ENCODE data around the gene PCDHGA7.
"Not testable (repeated sequence)": the region's sequence is repeated elsewhere in the genome, so short reads cannot be mapped to it uniquely, and the experiment has no call there.

The PCDHGA7 gene

DNA sequence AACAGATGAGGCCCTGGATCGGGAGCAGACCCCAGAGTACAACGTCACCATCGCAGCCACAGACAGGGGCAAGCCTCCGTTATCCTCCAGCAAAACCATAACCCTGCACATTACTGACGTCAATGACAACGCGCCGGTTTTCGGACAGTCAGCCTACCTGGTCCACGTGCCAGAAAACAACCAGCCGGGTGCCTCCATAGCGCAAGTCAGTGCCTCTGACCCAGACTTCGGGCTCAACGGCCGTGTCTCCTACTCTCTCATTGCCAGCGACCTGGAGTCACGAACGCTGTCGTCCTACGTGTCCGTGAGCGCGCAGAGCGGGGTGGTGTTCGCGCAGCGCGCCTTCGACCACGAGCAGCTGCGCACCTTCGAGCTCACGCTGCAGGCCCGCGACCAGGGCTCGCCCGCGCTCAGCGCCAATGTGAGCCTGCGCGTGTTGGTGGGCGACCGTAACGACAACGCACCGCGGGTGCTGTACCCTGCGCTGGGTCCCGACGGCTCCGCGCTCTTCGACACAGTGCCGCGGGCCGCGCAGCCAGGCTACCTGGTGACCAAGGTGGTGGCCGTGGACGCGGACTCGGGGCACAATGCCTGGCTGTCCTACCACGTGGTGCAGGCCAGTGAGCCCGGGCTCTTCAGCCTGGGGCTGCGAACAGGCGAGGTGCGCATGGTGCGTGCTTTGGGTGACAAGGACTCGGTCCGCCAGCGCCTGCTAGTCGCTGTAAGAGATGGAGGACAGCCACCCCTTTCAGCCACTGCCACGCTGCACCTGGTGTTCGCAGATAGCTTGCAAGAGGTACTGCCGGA is 36.7 kb downstream of the PCDHGA7 start:
- no peak for TF ChIP-seq JUND (IDR thresholded peaks at IDR 0.05; ENCODE audit: low read depth)
- no peak for DNase-seq (ENCODE audit: low read depth in 1 of 2, low spot score in 1 of 2)
- in situ Hi-C loops (cut with HindIII; ENCODE audit: low pct_unique_long_range_greater_than_20kb, low sequenced_read_pairs): no loop called here

DNA sequence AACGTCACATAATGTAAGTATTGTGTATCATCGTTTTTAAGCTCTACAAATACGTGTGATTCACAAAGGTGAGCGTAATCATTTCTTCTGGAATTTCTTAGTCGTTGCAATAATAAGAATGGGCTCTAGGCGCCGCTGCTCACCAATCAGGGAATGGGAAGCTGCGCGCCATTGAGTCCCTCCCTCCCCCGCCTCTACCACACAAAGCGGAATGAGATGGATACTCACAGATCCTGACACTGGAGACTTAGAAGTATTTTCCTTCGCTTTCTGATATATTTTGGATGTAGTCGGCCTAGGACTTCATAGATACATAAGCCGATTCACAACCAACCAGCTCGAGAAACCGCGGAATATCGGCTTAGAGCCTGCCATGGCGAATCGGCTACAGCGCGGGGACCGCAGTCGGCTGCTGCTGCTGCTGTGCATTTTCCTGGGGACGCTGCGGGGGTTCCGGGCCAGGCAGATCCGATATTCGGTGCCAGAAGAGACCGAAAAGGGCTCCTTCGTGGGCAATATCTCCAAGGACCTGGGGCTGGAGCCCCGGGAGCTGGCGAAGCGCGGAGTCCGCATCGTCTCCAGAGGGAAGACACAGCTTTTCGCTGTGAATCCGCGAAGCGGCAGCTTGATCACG is 38.4 kb downstream of the PCDHGA7 start, which contains the start of gene PCDHGA11:
PCDHGA11 (plus strand) TSS at position 197 of the 634 bp plus-strand sequence; CDS start at position 374, 177 bp downstream.
- no peak for TF ChIP-seq JUND (IDR thresholded peaks at IDR 0.05; ENCODE audit: low read depth)
- DNase-seq (ENCODE audit: low read depth in 1 of 2, low spot score in 1 of 2): no peak
- in situ Hi-C loops (cut with HindIII; ENCODE audit: low pct_unique_long_range_greater_than_20kb, low sequenced_read_pairs): no loop called here

GRCh38 chr5:141421489-141421855 is 38.9 kb downstream of the PCDHGA7 start:
- no peak for TF ChIP-seq JUND (IDR thresholded peaks at IDR 0.05; ENCODE audit: low read depth)
- in situ Hi-C loops (cut with HindIII; ENCODE audit: low pct_unique_long_range_greater_than_20kb, low sequenced_read_pairs): no loop called here
- DNase-seq (ENCODE audit: low read depth in 1 of 2, low spot score in 1 of 2): no peak

DNA sequence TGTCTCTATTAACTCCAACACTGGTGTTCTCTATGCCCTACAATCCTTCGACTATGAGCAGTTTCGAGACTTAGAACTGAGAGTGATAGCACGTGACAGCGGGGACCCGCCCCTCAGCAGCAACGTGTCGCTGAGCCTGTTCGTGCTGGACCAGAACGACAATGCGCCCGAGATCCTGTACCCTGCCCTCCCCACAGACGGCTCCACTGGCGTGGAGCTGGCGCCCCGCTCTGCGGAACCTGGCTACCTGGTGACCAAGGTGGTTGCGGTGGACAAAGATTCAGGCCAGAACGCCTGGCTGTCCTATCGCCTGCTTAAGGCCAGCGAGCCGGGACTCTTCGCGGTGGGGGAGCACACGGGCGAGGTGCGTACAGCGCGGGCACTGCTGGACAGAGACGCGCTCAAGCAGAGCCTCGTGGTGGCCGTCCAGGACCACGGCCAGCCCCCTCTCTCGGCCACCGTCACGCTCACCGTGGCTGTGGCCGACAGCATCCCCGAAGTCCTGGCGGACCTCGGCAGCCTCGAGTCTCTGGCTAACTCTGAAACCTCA is 40.3 kb downstream of the PCDHGA7 start:
- no peak for DNase-seq (ENCODE audit: low read depth in 1 of 2, low spot score in 1 of 2)
- in situ Hi-C loops (cut with HindIII; ENCODE audit: low pct_unique_long_range_greater_than_20kb, low sequenced_read_pairs): no loop called here
- TF ChIP-seq JUND (IDR thresholded peaks at IDR 0.05; ENCODE audit: low read depth): no peak

DNA sequence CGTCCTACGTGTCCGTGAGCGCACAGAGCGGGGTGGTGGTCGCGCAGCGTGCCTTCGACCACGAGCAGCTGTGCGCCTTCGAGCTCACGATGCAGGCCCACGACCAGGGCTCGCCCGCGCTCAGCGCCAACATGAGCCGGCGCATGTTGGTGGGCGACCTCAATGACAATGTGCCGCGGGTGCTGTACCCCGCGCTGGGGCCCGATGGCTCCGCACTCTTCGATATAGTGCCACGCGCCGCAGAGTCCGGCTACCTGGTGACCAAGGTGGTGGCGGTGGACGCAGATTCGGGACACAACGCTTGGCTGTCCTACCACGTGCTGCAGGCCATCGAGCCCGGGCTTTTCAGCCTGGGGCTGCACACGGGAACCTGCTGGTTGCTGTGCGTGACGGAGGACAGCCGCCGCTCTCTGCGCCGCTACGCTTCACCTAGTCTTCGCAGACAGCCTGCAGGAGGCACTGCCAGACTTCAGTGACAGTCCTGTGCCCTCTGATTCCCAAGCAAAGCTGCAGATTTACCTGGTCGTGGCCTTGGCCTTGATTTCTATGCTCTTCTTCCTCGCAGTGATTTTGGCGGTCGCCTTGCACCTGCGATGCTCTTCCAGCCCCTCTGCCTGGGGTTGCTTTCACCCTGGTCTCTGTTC is 45.4 kb downstream of the PCDHGA7 start:
- TF ChIP-seq JUND (IDR thresholded peaks at IDR 0.05; ENCODE audit: low read depth): no peak
- DNase-seq (ENCODE audit: low read depth in 1 of 2, low spot score in 1 of 2): no peak
- in situ Hi-C loops (cut with HindIII; ENCODE audit: low pct_unique_long_range_greater_than_20kb, low sequenced_read_pairs): no loop called here

DNA sequence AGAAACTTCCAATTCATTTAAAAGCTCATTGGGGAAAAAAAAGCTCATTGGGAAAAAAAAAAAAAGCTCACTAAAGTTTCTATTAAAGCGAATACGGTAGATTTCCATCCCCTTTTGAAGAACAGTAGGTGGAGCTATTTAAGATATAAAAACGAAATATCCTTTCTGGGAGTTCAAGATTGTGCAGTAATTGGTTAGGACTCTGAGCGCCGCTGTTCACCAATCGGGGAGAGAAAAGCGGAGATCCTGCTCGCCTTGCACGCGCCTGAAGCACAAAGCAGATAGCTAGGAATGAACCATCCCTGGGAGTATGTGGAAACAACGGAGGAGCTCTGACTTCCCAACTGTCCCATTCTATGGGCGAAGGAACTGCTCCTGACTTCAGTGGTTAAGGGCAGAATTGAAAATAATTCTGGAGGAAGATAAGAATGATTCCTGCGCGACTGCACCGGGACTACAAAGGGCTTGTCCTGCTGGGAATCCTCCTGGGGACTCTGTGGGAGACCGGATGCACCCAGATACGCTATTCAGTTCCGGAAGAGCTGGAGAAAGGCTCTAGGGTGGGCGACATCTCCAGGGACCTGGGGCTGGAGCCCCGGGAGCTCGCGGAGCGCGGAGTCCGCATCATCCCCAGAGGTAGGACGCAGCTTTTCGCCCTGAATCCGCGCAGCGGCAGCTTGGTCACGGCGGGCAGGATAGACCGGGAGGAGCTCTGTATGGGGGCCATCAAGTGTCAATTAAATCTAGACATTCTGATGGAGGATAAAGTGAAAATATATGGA is 48.0 kb downstream of the PCDHGA7 start, which contains the start of gene PCDHGA12:
PCDHGA12 (plus strand) TSS at position 176 of the 782 bp plus-strand sequence; CDS start at position 429, 253 bp downstream.
- TF ChIP-seq JUND (IDR thresholded peaks at IDR 0.05; ENCODE audit: low read depth): no peak
- no peak for DNase-seq (ENCODE audit: low read depth in 1 of 2, low spot score in 1 of 2)
- in situ Hi-C loops (cut with HindIII; ENCODE audit: low pct_unique_long_range_greater_than_20kb, low sequenced_read_pairs): no loop called here

GRCh38 chr5:141431286-141431685 is 48.7 kb downstream of the PCDHGA7 start:
- in situ Hi-C loops (cut with HindIII; ENCODE audit: low pct_unique_long_range_greater_than_20kb, low sequenced_read_pairs): no loop called here
- no peak for DNase-seq (ENCODE audit: low read depth in 1 of 2, low spot score in 1 of 2)
- TF ChIP-seq JUND (IDR thresholded peaks at IDR 0.05; ENCODE audit: low read depth): no peak

DNA sequence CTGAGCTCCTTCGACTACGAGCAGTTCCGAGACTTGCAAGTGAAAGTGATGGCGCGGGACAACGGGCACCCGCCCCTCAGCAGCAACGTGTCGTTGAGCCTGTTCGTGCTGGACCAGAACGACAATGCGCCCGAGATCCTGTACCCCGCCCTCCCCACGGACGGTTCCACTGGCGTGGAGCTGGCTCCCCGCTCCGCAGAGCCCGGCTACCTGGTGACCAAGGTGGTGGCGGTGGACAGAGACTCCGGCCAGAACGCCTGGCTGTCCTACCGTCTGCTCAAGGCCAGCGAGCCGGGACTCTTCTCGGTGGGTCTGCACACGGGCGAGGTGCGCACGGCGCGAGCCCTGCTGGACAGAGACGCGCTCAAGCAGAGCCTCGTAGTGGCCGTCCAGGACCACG is 49.8 kb downstream of the PCDHGA7 start:
- DNase-seq (ENCODE audit: low read depth in 1 of 2, low spot score in 1 of 2); in situ Hi-C loops (cut with HindIII; ENCODE audit: low pct_unique_long_range_greater_than_20kb, low sequenced_read_pairs): not testable (repeated sequence)

DNA sequence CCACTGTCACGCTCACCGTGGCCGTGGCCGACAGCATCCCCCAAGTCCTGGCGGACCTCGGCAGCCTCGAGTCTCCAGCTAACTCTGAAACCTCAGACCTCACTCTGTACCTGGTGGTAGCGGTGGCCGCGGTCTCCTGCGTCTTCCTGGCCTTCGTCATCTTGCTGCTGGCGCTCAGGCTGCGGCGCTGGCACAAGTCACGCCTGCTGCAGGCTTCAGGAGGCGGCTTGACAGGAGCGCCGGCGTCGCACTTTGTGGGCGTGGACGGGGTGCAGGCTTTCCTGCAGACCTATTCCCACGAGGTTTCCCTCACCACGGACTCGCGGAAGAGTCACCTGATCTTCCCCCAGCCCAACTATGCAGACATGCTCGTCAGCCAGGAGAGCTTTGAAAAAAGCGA is 50.2 kb downstream of the PCDHGA7 start:
- in situ Hi-C loops (cut with HindIII; ENCODE audit: low pct_unique_long_range_greater_than_20kb, low sequenced_read_pairs); DNase-seq (ENCODE audit: low read depth in 1 of 2, low spot score in 1 of 2): not testable (repeated sequence)

DNA sequence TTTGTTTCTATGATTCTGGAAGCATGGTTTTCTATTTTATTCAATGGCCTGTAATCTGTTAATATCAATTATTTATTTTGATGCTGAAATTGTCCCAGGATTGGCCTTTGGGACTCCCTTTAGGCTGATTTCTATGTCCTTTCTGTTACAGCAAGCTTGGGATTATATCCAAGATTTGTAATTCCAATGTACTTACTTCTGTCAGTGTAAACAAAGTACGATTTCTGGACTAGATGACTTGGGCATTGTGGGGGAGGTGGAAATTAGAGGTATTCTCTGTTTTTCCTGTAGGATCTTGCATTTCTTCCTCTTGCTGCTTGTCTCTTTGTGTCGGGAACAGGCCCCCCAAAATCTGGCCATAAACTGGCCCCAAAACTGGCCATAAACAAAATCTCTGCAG is 51.5 kb downstream of the PCDHGA7 start:
- TF ChIP-seq JUND (IDR thresholded peaks at IDR 0.05; ENCODE audit: low read depth): no peak
- in situ Hi-C loops (cut with HindIII; ENCODE audit: low pct_unique_long_range_greater_than_20kb, low sequenced_read_pairs): no loop called here
- DNase-seq (ENCODE audit: low read depth in 1 of 2, low spot score in 1 of 2): no peak
